Keratinocyte (primary cell): ENCODE measurements around the gene SDF2L1.

Experiments
- CTCF ChIP-seq, 3 experiments: IDR thresholded peaks in 1 of 3; conservative IDR thresholded peaks in 1 of 3; optimal IDR thresholded peaks in 1 of 3; 2 replicates in 2 of 3; 3 replicates in 1 of 3; pipeline versions ENCODE3 to v1.5.1; 2011; ENCODE audit warnings: low read length in 3 of 3, mild to moderate bottlenecking in 3 of 3, moderate library complexity in 2 of 3, control low read depth in 1 of 3, inconsistent platforms in 1 of 3; ENCODE audit not compliant: insufficient read depth in 2 of 3; ENCODE audit errors: extremely low read depth in 1 of 3
- EZH2 ChIP-seq: IDR thresholded peaks from one replicate; pipeline ENCODE4 v1.6.1; 2012; ENCODE audit warnings: inconsistent platforms, mild to moderate bottlenecking, low read length, moderate library complexity

GRCh38 chr22:21603973-21604372 lies 38.1 kb upstream of the SDF2L1 start:
- TF ChIP-seq CTCF (optimal IDR thresholded peaks at IDR 0.05 in 1 of 3, IDR thresholded peaks at IDR 0.05 in 1 of 3, conservative IDR thresholded peaks at IDR 0.05 in 1 of 3; ENCODE audit: extremely low read depth in 1 of 3, insufficient read depth in 2 of 3, low read length in 3 of 3) (no peak), EZH2 (no peak)
